ENCODE results near the gene PLAU. TPM values are rescaled to one million over a fixed set of nuclear protein-coding genes. Genes with fewer than 3 reads are reported as not detected.

PLAU gene
- total and polyA plus RNA-seq, 2 donors (not counting 3 experiments of a cell fraction or from before 2014, with no cell fraction given), result 23.6 to 34.9 TPM

- dilution Hi-C loops (cut with MboI; ENCODE audit: extremely low pct_ligation_motif_present, low sequenced_read_pairs) (no loop called here), intact Hi-C loops (cut with micrococcal nuclease) (no loop called here)
- no peak overlapping the region for H3K27ac ChIP-seq (ENCODE audit: insufficient read depth, low read depth, low read length)
- no TSS peak for BruUV-seq (replicated peaks)
- CTCF ChIA-PET, result interaction anchor here (2.5 to 5.3 kb wide), 2 partner anchors 14 to 39 kb away, joined by 6 to 45 read pairs; no protein-coding TSS in a partner anchor
- H3K36me3 ChIP-seq (ENCODE audit: control insufficient read depth in 2 of 2, extremely low read depth in 1 of 2, insufficient read depth in 2 of 2, low read length in 2 of 2), result no peaks in the 10 kb centered on the region
- H3K79me2 ChIP-seq (ENCODE audit: control insufficient read depth, insufficient read depth, low read length), result no peaks in the 10 kb centered on the region
- H3K4me3 ChIP-seq (replicated peaks in 1 of 3; ENCODE audit: insufficient read depth in 1 of 3, low read depth in 1 of 3, low read length in 3 of 3), result no peak overlapping the region
- POLR2A ChIA-PET, result interaction anchor here (0.6 kb wide), 1 partner anchor 16 kb away, joined by 9 read pairs; no protein-coding TSS in a partner anchor
- FAIRE-seq, result no peak
- TF ChIP-seq JUN (IDR thresholded peaks at IDR 0.05; ENCODE audit: borderline replicate concordance, insufficient read depth, insufficient read length, low read depth) (no peak), GATA2 (IDR thresholded peaks at IDR 0.05; ENCODE audit: insufficient read depth, insufficient read length, low read depth, low read length) (no peak), MYC (IDR thresholded peaks at IDR 0.05; ENCODE audit: low read depth, low read length) (no peak), MAX (IDR thresholded peaks at IDR 0.05; ENCODE audit: insufficient read depth, insufficient read length) (no peak), POLR2AphosphoS5 (IDR thresholded peaks at IDR 0.05; ENCODE audit: insufficient read depth, low read depth, low read length) (no peak), POLR2A (IDR thresholded peaks at IDR 0.05; ENCODE audit: low read depth, low read length) (no peak), EZH2 (IDR thresholded peaks at IDR 0.05; ENCODE audit: borderline replicate concordance, low read depth, low read length, severe bottlenecking) (no peak), CTCF (IDR thresholded peaks at IDR 0.05; ENCODE audit: extremely low read depth in 1 of 2, insufficient read depth in 1 of 2, low read depth in 1 of 2, low read length in 2 of 2) (no peak), FOS (IDR thresholded peaks at IDR 0.05; ENCODE audit: borderline replicate concordance, insufficient read depth, low read length) (no peak)
- no peaks in the 10 kb centered on the region for H4K20me1 ChIP-seq (replicated peaks; ENCODE audit: control insufficient read depth, extremely low read depth, insufficient read depth, low read length)
- no peak overlapping the region for H3K9ac ChIP-seq (replicated peaks; ENCODE audit: extremely low read depth, insufficient read depth, low read length)
- H3K4me1 ChIP-seq (ENCODE audit: control insufficient read depth, extremely low read depth, insufficient read depth, low read length), result peaks cover 31% of the 10 kb centered on the region
- no peaks in the 10 kb centered on the region for H3K9me3 ChIP-seq (replicated peaks; ENCODE audit: control insufficient read depth, insufficient read depth, low read length)
- no peak overlapping the region for H2AFZ ChIP-seq (ENCODE audit: low read depth, low read length)
- H3K27me3 ChIP-seq (ENCODE audit: control insufficient read depth in 2 of 2, insufficient read depth in 2 of 2, low read length in 2 of 2), result no peaks in the 10 kb centered on the region
- H3K9me1 ChIP-seq (replicated peaks; ENCODE audit: control insufficient read depth, extremely low read depth, insufficient read depth, low read length), result no peaks in the 10 kb centered on the region
- no peak for DNase-seq (ENCODE audit: low read depth, low spot score)
- H3K4me2 ChIP-seq (ENCODE audit: insufficient read depth, low read length), result no peak overlapping the region
These were observed 9.7 kb upstream of the PLAU start for GRCh38 chr10:73901261-73901660.
